Stimulated activated CD8-positive, alpha-beta memory T cell treated with anti-CD3 and anti-CD28 coated beads, Interleukin-2, amount 100 ng/mL, for 1 hour (primary cell): Measurements from ENCODE around the gene TCERG1L.

Source experiments
- DNase-seq, 2 donors: peaks; one replicate each; pipeline ENCODE4 v3.0.0-alpha.2; 2020; ENCODE audit warnings: low read depth in 2 of 2

Gene TCERG1L

GRCh38 chr10:131071721-131072120, 239.8 kb downstream of the TCERG1L start:
- no peak for DNase-seq

GRCh38 chr10:131070856-131071255, 240.7 kb downstream of the TCERG1L start:
- no peak for DNase-seq

- DNase-seq: no peak
These were observed 242.8 kb downstream of the TCERG1L start for GRCh38 chr10:131068760-131069159.

- DNase-seq: no peak
These were observed 243.2 kb downstream of the TCERG1L start for GRCh38 chr10:131068311-131068710.

- no peak for DNase-seq
These were observed 243.8 kb downstream of the TCERG1L start for GRCh38 chr10:131067690-131068089.

GRCh38 chr10:131065673-131066305, 245.7 kb downstream of the TCERG1L start:
- DNase-seq: no peak

- no peak for DNase-seq
These were observed 248.2 kb downstream of the TCERG1L start for GRCh38 chr10:131063311-131063710.

GRCh38 chr10:131062621-131063260, 248.8 kb downstream of the TCERG1L start:
- no peak for DNase-seq

GRCh38 chr10:131061216-131061615, 250.3 kb downstream of the TCERG1L start:
- DNase-seq: no peak

- DNase-seq: no peak
These were observed 251.6 kb downstream of the TCERG1L start for GRCh38 chr10:131059881-131060280.

GRCh38 chr10:131058799-131059198, 252.7 kb downstream of the TCERG1L start:
- DNase-seq: no peak

GRCh38 chr10:131056781-131057180, 254.7 kb downstream of the TCERG1L start:
- no peak for DNase-seq

GRCh38 chr10:131056091-131056579, 255.4 kb downstream of the TCERG1L start:
- no peak for DNase-seq

GRCh38 chr10:131055437-131055836, 256.1 kb downstream of the TCERG1L start:
- no peak for DNase-seq

- DNase-seq: no peak
These were observed 258.3 kb downstream of the TCERG1L start for GRCh38 chr10:131053192-131053591.

GRCh38 chr10:131050162-131050766, 261.3 kb downstream of the TCERG1L start:
- DNase-seq: no peak

GRCh38 chr10:131049016-131049415, 262.5 kb downstream of the TCERG1L start:
- no peak for DNase-seq

GRCh38 chr10:131048606-131049005, 262.9 kb downstream of the TCERG1L start:
- DNase-seq: no peak

GRCh38 chr10:131047501-131047900, 264.0 kb downstream of the TCERG1L start:
- DNase-seq: no peak

GRCh38 chr10:131046194-131046593, 265.3 kb downstream of the TCERG1L start:
- no peak for DNase-seq

- DNase-seq: no peak
These were observed 267.0 kb downstream of the TCERG1L start for GRCh38 chr10:131044379-131045111.

- DNase-seq: no peak
These were observed 268.4 kb downstream of the TCERG1L start for GRCh38 chr10:131043039-131043691.
